GM12865 (cell line): Measurements from ENCODE around the gene BOK.

ENCODE experiments used
- DNase-seq: peaks from one replicate; pipeline ENCODE4 v3.0.0; 2010; ENCODE audit warnings: low read depth
- H3K4me3 ChIP-seq: 2 replicates; pipeline ENCODE4 v1.5.1; 2011; ENCODE audit warnings: mild to moderate bottlenecking, low read depth, low read length, control low read depth
- TF ChIP-seq, protein P1 (sequence below): IDR thresholded peaks from 2 replicates; pipeline ENCODE4 v1.5.1; 2011; ENCODE audit warnings: low read length, control low read depth, low read depth, inconsistent platforms; ENCODE audit not compliant: insufficient read depth; ENCODE audit errors: missing control alignments

The BOK gene

GRCh38 chr2:241532733-241533601, 25.6 kb upstream of the BOK start:
- DNase-seq, result no peak
- TF ChIP-seq, protein P1, sequence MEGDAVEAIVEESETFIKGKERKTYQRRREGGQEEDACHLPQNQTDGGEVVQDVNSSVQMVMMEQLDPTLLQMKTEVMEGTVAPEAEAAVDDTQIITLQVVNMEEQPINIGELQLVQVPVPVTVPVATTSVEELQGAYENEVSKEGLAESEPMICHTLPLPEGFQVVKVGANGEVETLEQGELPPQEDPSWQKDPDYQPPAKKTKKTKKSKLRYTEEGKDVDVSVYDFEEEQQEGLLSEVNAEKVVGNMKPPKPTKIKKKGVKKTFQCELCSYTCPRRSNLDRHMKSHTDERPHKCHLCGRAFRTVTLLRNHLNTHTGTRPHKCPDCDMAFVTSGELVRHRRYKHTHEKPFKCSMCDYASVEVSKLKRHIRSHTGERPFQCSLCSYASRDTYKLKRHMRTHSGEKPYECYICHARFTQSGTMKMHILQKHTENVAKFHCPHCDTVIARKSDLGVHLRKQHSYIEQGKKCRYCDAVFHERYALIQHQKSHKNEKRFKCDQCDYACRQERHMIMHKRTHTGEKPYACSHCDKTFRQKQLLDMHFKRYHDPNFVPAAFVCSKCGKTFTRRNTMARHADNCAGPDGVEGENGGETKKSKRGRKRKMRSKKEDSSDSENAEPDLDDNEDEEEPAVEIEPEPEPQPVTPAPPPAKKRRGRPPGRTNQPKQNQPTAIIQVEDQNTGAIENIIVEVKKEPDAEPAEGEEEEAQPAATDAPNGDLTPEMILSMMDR, result no peak
- H3K4me3 ChIP-seq, result no peak overlapping the region

DNA sequence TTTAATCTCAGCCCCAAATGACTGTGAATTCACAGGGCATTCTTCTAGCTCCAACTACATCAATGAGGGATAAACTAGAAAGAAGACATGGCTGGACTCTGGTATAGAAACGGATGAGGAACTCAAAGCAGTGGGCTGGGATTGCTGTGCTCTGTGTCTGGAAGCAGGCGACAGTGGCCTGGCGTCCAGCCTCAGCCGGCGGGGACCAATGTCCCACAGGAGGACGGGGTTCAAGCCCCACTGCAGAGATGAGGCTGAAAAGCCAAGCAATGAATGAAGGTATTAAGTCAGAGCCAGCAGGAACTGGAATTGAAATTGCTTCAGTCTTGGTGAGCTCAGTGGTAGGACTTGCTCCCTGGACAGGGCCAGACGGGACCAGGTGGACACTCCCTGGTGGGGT, 24.3 kb upstream of the BOK start:
- TF ChIP-seq, protein P1, result no peak
- no peak overlapping the region for H3K4me3 ChIP-seq
- DNase-seq, result no peak

DNA sequence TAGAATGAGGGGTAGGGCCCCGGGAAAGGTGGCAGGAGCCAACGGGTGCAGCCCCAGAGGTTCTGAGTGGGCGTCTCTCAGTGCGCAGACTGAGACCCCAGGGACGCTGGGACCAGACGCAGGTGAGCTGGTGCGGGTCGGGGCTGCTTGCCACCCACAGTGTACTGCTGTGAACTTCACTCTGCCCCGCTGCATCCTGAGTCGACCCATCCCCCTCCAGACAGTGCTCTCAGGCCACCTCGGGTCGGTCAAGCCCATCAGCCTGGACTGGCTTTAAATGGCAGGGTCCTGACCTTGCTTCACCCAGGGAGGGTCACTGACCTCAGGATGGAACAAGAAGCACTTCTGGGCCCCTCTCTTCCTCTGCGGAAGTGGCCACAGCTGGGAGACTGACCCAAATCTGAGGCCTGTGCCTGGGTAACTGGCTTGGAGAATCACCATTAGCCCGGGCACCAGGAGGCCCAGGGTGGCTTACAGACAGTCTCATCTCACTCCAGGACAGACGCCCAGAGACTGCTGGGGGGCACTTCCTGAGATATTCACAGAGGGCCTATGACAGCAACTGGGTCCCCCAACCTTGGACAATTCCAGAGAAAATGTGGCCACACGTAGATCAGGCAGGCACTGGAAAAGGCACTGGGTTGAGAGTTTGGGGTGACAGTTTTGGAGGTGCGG, 23.7 kb upstream of the BOK start:
- no peak for DNase-seq
- TF ChIP-seq, protein P1, result no peak
- H3K4me3 ChIP-seq, result no peak overlapping the region

- no peak for DNase-seq
- TF ChIP-seq, protein P1, result no peak
- no peak overlapping the region for H3K4me3 ChIP-seq
Measured at GRCh38 chr2:241535871-241536655, 22.5 kb upstream of the BOK start.

DNA sequence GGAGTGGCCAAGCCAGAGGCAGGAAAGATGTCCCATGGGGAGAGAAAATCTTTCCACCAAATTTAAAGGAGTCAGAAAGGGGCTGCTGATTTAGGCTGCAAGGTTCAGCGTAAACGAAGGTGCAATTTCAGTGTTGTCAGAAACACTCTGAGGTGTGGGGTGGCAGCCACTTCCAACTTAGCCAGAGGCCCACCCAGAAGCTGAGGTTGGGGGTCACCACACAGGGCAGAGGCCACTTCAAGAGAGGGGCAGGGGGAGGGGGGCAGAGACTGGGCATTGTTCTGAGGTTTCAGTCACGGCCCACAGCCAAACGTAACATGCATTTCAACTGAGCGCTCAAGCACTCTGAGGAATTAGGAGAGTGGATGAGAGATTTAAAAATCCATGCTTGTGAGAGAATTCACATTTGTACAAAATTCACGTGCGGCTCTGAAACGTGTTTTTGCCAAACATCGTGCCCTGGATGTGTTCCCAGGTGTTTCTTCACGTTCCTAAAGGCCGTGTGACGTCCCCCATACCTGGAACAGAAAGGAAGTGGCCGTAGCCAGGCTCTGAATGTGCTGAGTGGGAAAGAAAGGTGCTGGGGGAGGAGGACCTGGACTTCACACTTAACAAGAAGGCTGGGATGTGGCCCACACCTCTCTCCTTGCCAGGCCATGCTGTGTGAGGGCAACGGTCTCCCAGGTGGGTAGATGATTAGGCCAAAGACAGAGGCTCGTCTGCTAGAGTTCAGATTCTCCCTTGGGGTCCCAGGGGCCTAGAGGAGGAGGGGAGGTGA, 19.5 kb upstream of the BOK start:
- TF ChIP-seq, protein P1, result no peak
- H3K4me3 ChIP-seq, result no peak overlapping the region
- no peak for DNase-seq
